ENCODE data around the gene COPRS. TPM values are rescaled to one million over a fixed set of nuclear protein-coding genes. Genes with fewer than 3 reads are reported as not detected.

The COPRS gene
- total RNA-seq, 1 experiment from 2014 or later: 52.4 TPM

GRCh38 chr17:31857920-31858641 is 963 bp downstream of the COPRS start:
- H3K4me3 ChIP-seq (replicated peaks in 1 of 2; ENCODE audit: low read depth in 1 of 2, low read length in 2 of 2): peak overlapping the region; percentile 70 to 74
- H3K79me2 ChIP-seq (ENCODE audit: insufficient read depth, low read length): peaks cover 34% of the 10 kb centered on the region
- H3K36me3 ChIP-seq (ENCODE audit: control insufficient read depth in 1 of 2, insufficient read depth in 2 of 2, low read length in 2 of 2): peaks cover 0 to 7% of the 10 kb centered on the region in 2 experiments; a peak in 3 of 4 replicates
- CTCF ChIA-PET: interaction anchor here (1.4 kb wide), 1 partner anchor 15 kb away, joined by 5 read pairs; no protein-coding TSS in a partner anchor
- H3K9ac ChIP-seq (ENCODE audit: low read length): peak overlapping the region; percentile 68
- BruUV-seq (replicated peaks): no TSS peak
- ATAC-seq (0 out of 2 replicates have a peak, but pooled peaks have one; percentile 14), DNase-seq (ENCODE audit: low read depth, low spot score) (no peak)
- intact Hi-C loops (cut with micrococcal nuclease): no loop called here
- peak overlapping the region; percentile 65 for H3K27ac ChIP-seq (ENCODE audit: low read depth, low read length)
- H4K20me1 ChIP-seq (ENCODE audit: insufficient read depth): no peaks in the 10 kb centered on the region
- TF ChIP-seq SIN3A (IDR thresholded peaks at IDR 0.05; ENCODE audit: low read depth) (peak; percentile 39), FOSL1 (IDR thresholded peaks at IDR 0.05; ENCODE audit: low read depth) (no peak)
- no peaks in the 10 kb centered on the region for H3K27me3 ChIP-seq (ENCODE audit: insufficient read depth, low read length)
- no peak overlapping the region for H2AFZ ChIP-seq (ENCODE audit: low read depth, low read length, poor library complexity, severe bottlenecking)
- peaks cover 6 to 18% of the 10 kb centered on the region in 2 experiments; a peak in 3 of 4 replicates for H3K4me1 ChIP-seq (ENCODE audit: control insufficient read depth in 1 of 2, insufficient read depth in 2 of 2, low read length in 2 of 2)
- H3K4me2 ChIP-seq (ENCODE audit: low read length): peak overlapping the region; percentile 77
- no peaks in the 10 kb centered on the region for H3K9me2 ChIP-seq (ENCODE audit: insufficient read depth)
- H3K9me3 ChIP-seq (ENCODE audit: control insufficient read depth in 1 of 2, insufficient read depth in 1 of 2, low read depth in 1 of 2, low read length in 2 of 2): no peaks in the 10 kb centered on the region
- POLR2A ChIA-PET: no interaction called here
- RAD21 ChIA-PET (ENCODE audit: low non-redundant PET in 1 of 2, low total read pairs in 2 of 2, uncharacterized antibody in 2 of 2, unreplicated experiment in 2 of 2): no interaction called here

DNA sequence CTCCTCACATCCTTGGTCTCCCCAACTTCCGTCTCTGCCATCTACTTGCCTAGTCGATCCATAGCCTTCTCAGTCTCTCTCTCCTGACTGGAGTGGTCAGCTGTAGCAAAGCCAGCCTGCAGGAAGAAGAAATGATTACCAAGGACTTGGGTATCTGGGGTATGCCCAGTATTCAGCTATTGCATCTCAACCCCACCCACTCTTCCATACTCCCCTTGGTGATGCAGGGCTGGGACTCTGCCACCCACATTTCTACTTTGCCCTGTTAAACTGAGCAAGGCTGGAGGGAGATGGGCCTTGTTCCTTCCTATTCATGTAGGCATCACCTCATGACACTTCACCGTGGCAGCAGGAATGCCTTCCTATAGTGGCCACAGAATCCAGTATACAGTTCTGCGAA is 2.3 kb downstream of the COPRS start:
- CTCF ChIA-PET: interaction anchor here (1.4 kb wide), 1 partner anchor 14 kb away, joined by 5 read pairs; no protein-coding TSS in a partner anchor
- POLR2A ChIA-PET: no interaction called here

More for the DNA sequence above, 2.3 kb downstream of the COPRS start:
- no peak for TF ChIP-seq REST (IDR thresholded peaks at IDR 0.05; ENCODE audit: low read depth)
- TF ChIP-seq CEBPB (IDR thresholded peaks at IDR 0.05; ENCODE audit: low read depth): no peak
- TF ChIP-seq EZH2phosphoT487 (IDR thresholded peaks at IDR 0.05; ENCODE audit: borderline replicate concordance): no peak
- TF ChIP-seq, protein P1, sequence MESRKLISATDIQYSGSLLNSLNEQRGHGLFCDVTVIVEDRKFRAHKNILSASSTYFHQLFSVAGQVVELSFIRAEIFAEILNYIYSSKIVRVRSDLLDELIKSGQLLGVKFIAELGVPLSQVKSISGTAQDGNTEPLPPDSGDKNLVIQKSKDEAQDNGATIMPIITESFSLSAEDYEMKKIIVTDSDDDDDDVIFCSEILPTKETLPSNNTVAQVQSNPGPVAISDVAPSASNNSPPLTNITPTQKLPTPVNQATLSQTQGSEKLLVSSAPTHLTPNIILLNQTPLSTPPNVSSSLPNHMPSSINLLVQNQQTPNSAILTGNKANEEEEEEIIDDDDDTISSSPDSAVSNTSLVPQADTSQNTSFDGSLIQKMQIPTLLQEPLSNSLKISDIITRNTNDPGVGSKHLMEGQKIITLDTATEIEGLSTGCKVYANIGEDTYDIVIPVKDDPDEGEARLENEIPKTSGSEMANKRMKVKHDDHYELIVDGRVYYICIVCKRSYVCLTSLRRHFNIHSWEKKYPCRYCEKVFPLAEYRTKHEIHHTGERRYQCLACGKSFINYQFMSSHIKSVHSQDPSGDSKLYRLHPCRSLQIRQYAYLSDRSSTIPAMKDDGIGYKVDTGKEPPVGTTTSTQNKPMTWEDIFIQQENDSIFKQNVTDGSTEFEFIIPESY (IDR thresholded peaks at IDR 0.05; ENCODE audit: extremely low read depth, insufficient replicate concordance, low read length): no peak
- TF ChIP-seq SIN3A (IDR thresholded peaks at IDR 0.05; ENCODE audit: low read depth): no peak
- TF ChIP-seq EGR1 (IDR thresholded peaks at IDR 0.05; ENCODE audit: low read depth): no peak
- no peak for TF ChIP-seq POLR2A (IDR thresholded peaks at IDR 0.05; ENCODE audit: borderline replicate concordance, extremely low read depth, insufficient read depth, insufficient read length)
- no peak for TF ChIP-seq YY1 (IDR thresholded peaks at IDR 0.05; ENCODE audit: extremely low read depth, insufficient replicate concordance, low read depth, low read length)
- TF ChIP-seq ZFX (IDR thresholded peaks at IDR 0.05): no peak
- TF ChIP-seq EZH2 (IDR thresholded peaks at IDR 0.05): no peak
- TF ChIP-seq RAD21 (IDR thresholded peaks at IDR 0.05; ENCODE audit: low read depth): no peak
- TF ChIP-seq JUND (IDR thresholded peaks at IDR 0.05): no peak
- TF ChIP-seq SRF (IDR thresholded peaks at IDR 0.05; ENCODE audit: low read depth): no peak
- TF ChIP-seq SP1 (IDR thresholded peaks at IDR 0.05; ENCODE audit: low read depth): no peak
- TF ChIP-seq, protein P2, sequence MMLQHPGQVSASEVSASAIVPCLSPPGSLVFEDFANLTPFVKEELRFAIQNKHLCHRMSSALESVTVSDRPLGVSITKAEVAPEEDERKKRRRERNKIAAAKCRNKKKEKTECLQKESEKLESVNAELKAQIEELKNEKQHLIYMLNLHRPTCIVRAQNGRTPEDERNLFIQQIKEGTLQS (IDR thresholded peaks at IDR 0.05): no peak
- DNase-seq (ENCODE audit: low read depth, low spot score): no peak
- Histone ChIP-seq H2AFZ (ENCODE audit: low read depth, low read length, poor library complexity, severe bottlenecking) (no peak overlapping the region), H3K79me2 (ENCODE audit: insufficient read depth, low read length) (peaks cover 34% of the 10 kb centered on the region), H3K4me2 (ENCODE audit: low read length) (no peak overlapping the region), H4K20me1 (ENCODE audit: insufficient read depth) (no peaks in the 10 kb centered on the region), H3K27ac (ENCODE audit: low read depth, low read length) (no peak overlapping the region), H3K36me3 (ENCODE audit: control insufficient read depth in 1 of 2, insufficient read depth in 2 of 2, low read length in 2 of 2) (peaks cover 2 to 12% of the 10 kb centered on the region in 2 experiments), H3K9me2 (ENCODE audit: insufficient read depth) (no peaks in the 10 kb centered on the region), H3K27me3 (ENCODE audit: insufficient read depth, low read length) (no peaks in the 10 kb centered on the region), H3K9ac (ENCODE audit: low read length) (no peak overlapping the region), H3K9me3 (ENCODE audit: control insufficient read depth in 1 of 2, insufficient read depth in 1 of 2, low read depth in 1 of 2, low read length in 2 of 2) (no peaks in the 10 kb centered on the region), H3K4me1 (ENCODE audit: control insufficient read depth in 1 of 2, insufficient read depth in 2 of 2, low read length in 2 of 2) (peaks cover 6 to 18% of the 10 kb centered on the region in 2 experiments; a peak in 3 of 4 replicates), H3K4me3 (replicated peaks in 1 of 2; ENCODE audit: low read depth in 1 of 2, low read length in 2 of 2) (no peak overlapping the region)
- no TSS peak for BruUV-seq (replicated peaks)
- RAD21 ChIA-PET (ENCODE audit: low non-redundant PET in 1 of 2, low total read pairs in 2 of 2, uncharacterized antibody in 2 of 2, unreplicated experiment in 2 of 2): no interaction called here
- intact Hi-C loops (cut with micrococcal nuclease): no loop called here
- no peak for ATAC-seq
